ENCODE results near the gene KCNQ1. TPM values are rescaled to one million over a fixed set of nuclear protein-coding genes. Genes with fewer than 3 reads are reported as not detected.

Gene KCNQ1
- total RNA-seq, 2 experiments from 2014 or later = 20.4 to 24.3 TPM

DNA sequence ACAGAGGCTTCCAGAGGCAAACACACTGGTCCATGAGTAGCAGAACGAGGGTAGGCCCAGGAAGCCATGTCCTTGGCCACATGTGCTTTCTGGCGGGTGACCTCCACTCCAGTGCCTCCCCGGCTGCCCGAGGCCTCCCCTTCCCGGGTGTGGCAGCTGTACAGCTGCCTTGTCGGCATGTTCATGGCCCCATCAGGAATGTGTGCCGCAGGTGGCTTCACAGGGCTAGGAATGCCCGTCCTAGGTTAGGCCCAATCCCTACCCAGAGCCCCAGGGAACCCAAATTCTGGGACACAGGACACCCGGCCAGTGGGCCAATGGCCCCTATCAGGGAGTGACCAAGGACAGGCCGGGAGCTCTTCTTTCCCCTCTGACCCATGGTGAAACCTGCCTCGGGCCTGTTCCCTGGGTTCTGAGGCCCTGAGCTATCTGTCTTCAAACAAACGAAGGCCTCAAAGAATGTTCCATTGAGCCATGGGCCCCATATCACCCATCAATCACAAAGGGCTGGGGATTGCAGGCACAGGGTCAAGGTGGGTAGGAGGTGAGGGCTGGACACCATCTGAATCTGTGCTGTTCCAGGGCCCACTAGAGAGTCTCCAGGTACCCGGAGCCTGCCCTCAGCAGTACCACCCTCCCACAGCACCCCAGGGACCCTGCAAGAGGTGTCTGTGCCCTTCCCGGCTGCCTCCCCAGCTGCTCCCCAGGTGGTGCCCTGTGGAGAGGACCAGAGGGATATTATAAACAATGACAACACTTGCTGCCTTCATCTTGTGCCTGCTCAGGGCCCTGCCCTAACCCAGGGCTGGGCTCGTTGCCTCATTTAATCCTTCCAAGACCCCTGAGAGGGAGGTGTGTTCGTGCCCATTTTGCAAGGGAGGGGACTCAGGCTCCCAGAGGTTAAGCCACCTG lies 444.8 kb downstream of the KCNQ1 start:
- H3K27me3 Mint-ChIP-seq = peaks cover 11% of the 10 kb centered on the region
- peak overlapping the region; percentile 41 for H3K27ac Mint-ChIP-seq
- ChIA-PET POLR2A (no interaction called here), CTCF (interaction anchor here (0.5 to 11.3 kb wide), 8 partner anchors 11 to 804 kb away, joined by 3 to 230 read pairs (median 4); no protein-coding TSS in a partner anchor)
- H3K9me3 Mint-ChIP-seq = no peaks in the 10 kb centered on the region
- H3K4me3 Mint-ChIP-seq = no peak overlapping the region
- DNase-seq = no peak
- H3K36me3 Mint-ChIP-seq (ENCODE audit: low read depth) = no peaks in the 10 kb centered on the region
- H3K4me1 Mint-ChIP-seq = peaks cover 34% of the 10 kb centered on the region

DNA sequence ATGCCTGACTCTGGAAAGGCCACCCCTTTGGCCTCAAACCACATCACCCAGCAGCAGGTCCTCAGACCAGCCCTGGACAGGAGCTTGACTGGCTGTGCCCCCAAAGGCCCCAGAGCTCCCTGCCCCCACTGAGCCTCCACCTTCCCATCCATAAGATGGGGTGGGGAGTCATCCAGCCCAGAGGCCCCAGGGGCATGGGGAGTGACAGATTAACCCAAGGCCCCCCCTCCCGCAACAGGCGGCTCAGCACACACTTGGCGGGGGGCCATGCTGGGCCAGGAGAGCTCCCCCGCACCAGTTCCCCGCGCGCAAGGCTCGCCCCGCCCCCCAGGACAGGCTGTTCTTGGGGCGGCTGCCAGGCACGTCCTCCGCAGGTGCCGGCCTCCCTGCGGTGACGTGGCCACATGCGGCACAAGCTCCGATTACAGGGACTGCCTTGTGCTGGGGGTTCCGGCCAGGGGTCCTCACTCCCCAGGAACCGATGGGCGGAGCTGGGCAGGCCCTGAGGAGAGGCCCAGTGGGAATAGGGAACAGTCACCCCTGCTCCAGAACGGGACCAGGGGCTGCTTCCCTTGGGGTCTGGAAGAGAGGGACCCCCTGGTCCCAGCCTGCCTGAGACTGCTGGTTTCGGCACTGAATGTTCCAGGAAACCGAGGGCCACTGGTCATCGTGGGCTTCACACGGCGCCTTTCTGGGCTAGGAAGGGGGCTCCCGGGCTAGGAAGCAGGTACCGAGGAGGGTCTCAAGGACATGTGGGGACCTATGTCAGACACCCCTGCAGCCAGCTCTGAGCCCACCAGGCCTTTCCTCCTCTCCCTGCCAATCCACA lies 445.9 kb downstream of the KCNQ1 start:
- H3K27ac Mint-ChIP-seq = peak overlapping the region; percentile 85
- H3K9me3 Mint-ChIP-seq = no peaks in the 10 kb centered on the region
- H3K27me3 Mint-ChIP-seq = peaks cover 8% of the 10 kb centered on the region
- ChIA-PET CTCF (interaction anchor here (3.8 to 11.3 kb wide), 2 partner anchors 12 to 356 kb away, joined by 30 to 230 read pairs; a partner anchor contains a TSS), POLR2A (no interaction called here)
- H3K36me3 Mint-ChIP-seq (ENCODE audit: low read depth) = no peaks in the 10 kb centered on the region
- H3K4me3 Mint-ChIP-seq = no peak overlapping the region
- DNase-seq = no peak
- H3K4me1 Mint-ChIP-seq = peaks cover 31% of the 10 kb centered on the region

DNA sequence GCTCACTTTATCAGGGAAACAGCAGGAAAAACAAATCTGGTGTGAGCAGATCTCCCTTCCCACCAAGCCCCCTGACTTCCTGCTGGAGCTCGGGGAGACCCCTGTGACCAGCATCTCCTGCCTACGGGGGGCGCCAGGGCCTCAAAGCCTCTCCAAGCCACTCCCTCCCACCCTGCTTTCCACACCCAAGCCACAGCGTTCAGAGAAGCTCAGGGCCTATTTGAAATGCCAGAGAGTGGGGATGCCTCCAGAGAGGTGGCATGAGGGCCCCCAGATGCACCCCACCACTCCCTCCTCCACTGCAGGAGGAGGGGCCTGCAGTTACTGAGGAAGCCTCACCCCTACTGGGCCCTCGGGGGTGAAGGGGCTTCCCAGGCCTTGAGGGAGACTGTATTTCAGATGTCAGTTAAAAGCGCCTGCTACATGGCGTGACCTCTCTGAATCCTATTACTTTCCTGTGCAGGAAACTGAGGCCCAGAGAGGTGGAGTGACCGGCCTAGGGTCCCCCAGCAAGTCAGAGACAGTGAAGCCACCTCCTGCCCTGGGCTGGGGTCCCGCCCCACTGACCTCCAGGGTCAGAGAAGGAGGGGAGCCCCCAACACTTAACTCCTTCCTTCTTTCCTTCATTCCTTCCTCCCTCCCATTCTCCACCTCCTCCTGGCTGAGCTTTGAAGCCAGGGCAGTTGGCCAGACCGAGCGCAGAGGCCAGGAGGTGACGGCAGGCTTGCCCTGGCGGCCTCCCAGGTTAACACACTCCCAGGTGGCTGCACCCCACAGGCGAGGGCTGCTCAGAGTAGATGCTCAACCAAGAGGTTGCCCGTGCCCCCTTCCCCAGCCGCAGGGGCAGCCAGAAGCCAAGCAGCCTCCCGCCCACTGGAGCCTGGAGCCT lies 446.8 kb downstream of the KCNQ1 start:
- Mint-ChIP-seq H3K9me3 (no peaks in the 10 kb centered on the region), H3K4me3 (peak overlapping the region; percentile 80), H3K36me3 (ENCODE audit: low read depth) (no peaks in the 10 kb centered on the region), H3K27me3 (peaks cover 7% of the 10 kb centered on the region), H3K27ac (peak overlapping the region; percentile 85), H3K4me1 (peaks cover 30% of the 10 kb centered on the region)
- no peak for DNase-seq
- POLR2A ChIA-PET = interaction anchor here (0.6 to 1.6 kb wide), 2 partner anchors 11 to 12 kb away, joined by 4 to 6 read pairs; a partner anchor contains a TSS
- CTCF ChIA-PET = interaction anchor here (0.5 to 11.3 kb wide), 20 partner anchors 10 to 586 kb away, joined by 3 to 230 read pairs (median 4); partner anchors contain the start of genes CARS1, PHLDA2 and TSSC4

DNA sequence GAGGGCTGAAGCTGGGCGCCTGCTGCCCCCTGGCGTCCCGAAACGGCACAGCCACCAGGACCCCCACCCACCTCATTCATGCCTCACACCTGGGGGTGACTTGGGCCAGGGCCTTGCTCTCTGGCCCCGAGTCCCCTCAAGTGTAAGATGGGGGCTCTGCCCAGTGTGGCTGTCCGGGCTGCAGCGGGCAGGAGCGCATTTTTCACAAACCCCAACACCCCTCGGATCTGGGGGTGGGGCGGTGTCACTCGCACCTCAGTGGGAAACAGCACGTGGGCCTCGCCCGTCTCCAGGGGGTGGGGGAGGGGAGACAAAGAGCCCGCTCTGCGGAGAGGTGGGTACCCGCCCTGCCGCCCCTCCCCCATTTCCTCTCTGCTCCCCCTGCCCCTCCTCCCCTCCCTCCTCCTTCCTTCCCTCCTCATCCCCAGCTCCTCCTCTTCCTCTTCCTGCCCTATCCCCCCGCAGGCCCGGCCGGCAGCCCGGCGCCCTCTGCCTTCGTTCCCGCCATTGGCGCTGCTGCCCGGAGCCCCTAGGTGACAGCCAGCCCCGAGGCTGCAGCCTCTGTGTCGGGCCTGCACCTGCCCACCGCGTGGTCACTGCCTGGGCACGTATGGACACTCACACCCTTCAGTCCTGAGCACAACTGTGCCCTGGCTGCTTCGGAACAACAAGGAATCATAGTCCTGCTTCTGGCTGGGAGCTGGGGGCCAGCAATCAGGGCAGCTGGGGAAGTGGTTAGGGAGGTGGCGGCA lies 447.6 kb downstream of the KCNQ1 start:
- Mint-ChIP-seq H3K4me3 (peak overlapping the region; percentile 80), H3K4me1 (peaks cover 26% of the 10 kb centered on the region), H3K36me3 (ENCODE audit: low read depth) (no peaks in the 10 kb centered on the region), H3K27me3 (peaks cover under 1% of the 10 kb centered on the region), H3K27ac (peak overlapping the region; percentile 85), H3K9me3 (no peaks in the 10 kb centered on the region)
- POLR2A ChIA-PET = interaction anchor here (0.6 to 1.6 kb wide), 3 partner anchors 10 to 11 kb away, joined by 3 to 6 read pairs (median 4); a partner anchor contains a TSS
- peak; percentile 84 for DNase-seq
- CTCF ChIA-PET = interaction anchor here (0.5 to 11.3 kb wide), 35 partner anchors 8 to 1009 kb away, joined by 3 to 230 read pairs (median 4); partner anchors contain the start of genes CARS1, PHLDA2 and TSSC4

DNA sequence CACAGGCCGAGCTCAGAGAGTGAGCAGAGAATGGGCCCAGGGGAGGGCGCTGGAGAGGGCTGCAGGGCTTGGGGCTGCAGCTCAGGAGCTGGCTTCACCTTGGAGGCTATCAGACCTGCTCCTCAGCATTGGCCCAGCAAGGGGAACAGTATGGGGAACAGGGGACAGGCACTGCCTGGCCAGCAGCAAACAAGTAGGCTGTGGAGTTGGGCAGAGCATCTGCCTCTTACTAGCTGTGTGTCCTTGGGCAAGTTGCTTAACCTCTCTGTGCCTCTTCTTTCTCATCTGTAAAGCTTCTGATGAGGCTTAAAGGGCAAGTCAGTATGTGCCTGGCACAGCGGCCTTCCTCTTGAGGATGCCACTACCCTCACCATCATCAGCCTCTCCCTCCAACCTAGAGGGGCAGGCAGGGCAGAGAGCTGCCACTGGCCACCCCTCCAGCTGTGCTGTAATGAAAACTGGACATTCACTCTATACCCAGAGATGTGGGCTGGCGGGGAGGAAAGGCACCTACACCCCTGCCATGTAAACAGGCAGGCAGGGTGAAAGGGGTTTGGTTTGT lies 448.2 kb downstream of the KCNQ1 start:
- H3K4me3 Mint-ChIP-seq = peak overlapping the region; percentile 80
- ChIA-PET POLR2A (interaction anchor here (0.6 to 1.6 kb wide), 2 partner anchors 9 to 11 kb away, joined by 3 to 4 read pairs; a partner anchor contains a TSS), CTCF (interaction anchor here (0.7 to 11.3 kb wide), 30 partner anchors 9 to 1009 kb away, joined by 3 to 230 read pairs (median 4); partner anchors contain the start of genes CARS1, PHLDA2 and TSSC4)
- DNase-seq = peak; percentile 56
- no peaks in the 10 kb centered on the region for H3K9me3 Mint-ChIP-seq
- H3K27me3 Mint-ChIP-seq = no peaks in the 10 kb centered on the region
- peaks cover 30% of the 10 kb centered on the region for H3K4me1 Mint-ChIP-seq
- no peaks in the 10 kb centered on the region for H3K36me3 Mint-ChIP-seq (ENCODE audit: low read depth)
- peak overlapping the region; percentile 85 for H3K27ac Mint-ChIP-seq

DNA sequence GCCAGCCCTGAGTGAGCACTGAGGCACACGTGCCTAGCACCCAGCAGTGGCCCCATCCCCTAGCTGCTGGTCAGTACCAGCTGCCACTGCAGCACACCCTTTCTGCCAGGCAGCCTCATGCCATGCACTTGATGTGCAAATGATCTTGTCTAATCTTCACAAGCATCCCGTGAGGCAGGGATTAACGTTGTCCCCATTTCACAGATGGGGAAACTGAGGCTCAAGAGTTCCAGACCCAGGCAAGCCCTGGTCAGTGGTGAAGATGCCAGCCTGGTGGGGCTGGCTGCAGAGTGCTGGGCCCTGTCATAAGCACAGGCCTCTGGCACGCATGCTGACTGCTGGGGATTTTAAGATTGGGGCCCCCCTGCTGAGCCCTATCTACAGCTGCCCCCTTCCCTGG lies 449.1 kb downstream of the KCNQ1 start:
- Mint-ChIP-seq H3K4me3 (peak overlapping the region; percentile 15), H3K27ac (peak overlapping the region; percentile 44), H3K9me3 (no peaks in the 10 kb centered on the region), H3K27me3 (no peaks in the 10 kb centered on the region), H3K4me1 (peaks cover 36% of the 10 kb centered on the region), H3K36me3 (ENCODE audit: low read depth) (no peaks in the 10 kb centered on the region)
- no peak for DNase-seq
- ChIA-PET POLR2A (no interaction called here), CTCF (interaction anchor here (1.7 to 11.3 kb wide), 5 partner anchors 9 to 474 kb away, joined by 8 to 230 read pairs (median 15); partner anchors contain the start of gene PHLDA2)

DNA sequence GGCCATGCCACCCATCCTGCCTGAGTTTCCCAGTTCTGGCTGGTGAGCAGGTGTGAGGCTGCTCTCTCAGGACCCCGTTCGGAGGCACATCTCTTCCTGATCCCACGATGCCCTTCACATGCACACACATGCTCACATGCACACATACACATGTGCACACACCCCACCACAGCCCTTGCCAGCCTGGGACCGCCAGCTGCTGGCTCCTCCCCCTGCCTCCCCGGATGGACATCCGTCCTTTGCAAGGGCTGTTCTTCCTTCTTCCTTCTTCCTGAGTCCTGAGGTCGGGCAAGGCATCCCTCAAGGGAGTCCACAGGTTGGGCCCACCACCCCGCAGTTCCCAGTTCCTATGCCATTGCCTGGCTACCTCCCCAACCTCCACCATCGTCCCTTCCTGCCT lies 451.2 kb downstream of the KCNQ1 start:
- Mint-ChIP-seq H3K27me3 (no peaks in the 10 kb centered on the region), H3K4me3 (no peak overlapping the region), H3K4me1 (peaks cover 52% of the 10 kb centered on the region), H3K9me3 (no peaks in the 10 kb centered on the region), H3K36me3 (ENCODE audit: low read depth) (no peaks in the 10 kb centered on the region), H3K27ac (no peak overlapping the region)
- ChIA-PET POLR2A (no interaction called here), CTCF (interaction anchor here (1.3 to 1.5 kb wide), 5 partner anchors 26 to 475 kb away, joined by 3 to 5 read pairs (median 4); no protein-coding TSS in a partner anchor)
- no peak for DNase-seq

DNA sequence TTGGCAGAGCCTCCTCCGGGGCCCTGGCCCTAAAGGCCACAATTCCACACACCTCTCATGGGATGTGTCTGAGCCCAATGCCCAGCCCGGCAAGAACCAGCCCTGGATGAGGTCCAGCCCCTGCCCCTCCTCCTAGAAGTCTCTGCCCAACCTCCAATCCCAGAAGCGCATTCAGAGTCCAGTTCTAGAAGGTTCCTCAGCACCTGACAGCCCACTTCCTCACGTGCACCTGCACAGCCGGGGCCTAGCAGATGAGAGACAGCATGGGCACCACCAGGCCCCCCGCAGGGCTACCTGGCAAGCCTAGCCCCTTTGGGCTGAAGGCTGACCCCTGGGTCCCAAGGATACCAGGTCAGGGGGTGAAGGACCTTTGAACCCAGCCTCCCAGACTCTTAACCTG lies 452.2 kb downstream of the KCNQ1 start:
- Mint-ChIP-seq H3K4me3 (no peak overlapping the region), H3K4me1 (peaks cover 50% of the 10 kb centered on the region), H3K27ac (peak overlapping the region; percentile 5), H3K9me3 (no peaks in the 10 kb centered on the region), H3K27me3 (no peaks in the 10 kb centered on the region), H3K36me3 (ENCODE audit: low read depth) (no peaks in the 10 kb centered on the region)
- no peak for DNase-seq
- ChIA-PET POLR2A (no interaction called here), CTCF (interaction anchor here (1.4 kb wide), 1 partner anchor 25 kb away, joined by 3 read pairs; no protein-coding TSS in a partner anchor)

DNA sequence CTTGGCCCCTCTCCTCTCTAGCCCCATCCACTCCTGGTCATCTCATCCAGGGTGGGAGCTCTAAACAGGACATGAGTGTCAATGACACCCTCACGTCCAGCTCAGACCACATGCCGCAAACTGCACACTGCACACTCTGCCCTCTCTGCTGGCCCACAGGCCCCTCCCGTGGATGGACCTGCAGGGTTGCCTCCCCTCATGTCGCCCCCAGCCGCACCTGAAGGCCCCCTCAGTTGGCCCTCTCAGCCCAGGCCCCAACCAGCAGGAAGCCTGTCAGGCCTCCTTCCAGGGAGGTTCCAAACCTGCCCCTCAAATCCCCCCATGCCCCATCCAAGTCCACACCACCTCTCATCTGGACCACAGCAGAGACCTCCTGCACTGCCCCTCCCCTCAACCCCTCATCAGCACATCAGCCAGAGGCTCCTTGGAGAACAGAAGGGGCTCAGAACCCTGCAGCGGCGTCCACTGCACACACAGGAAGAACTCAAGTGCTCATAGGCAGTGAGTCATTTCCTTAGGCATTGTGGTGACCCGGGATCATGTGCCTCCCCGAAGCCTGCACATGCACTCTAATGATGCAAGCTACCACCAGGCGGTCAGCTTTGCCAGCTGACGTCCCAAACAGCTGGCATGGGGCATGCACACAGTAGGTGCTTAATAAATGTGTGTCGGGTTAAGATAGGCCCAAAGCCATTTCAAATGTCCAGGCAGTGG lies 453.7 kb downstream of the KCNQ1 start:
- peak overlapping the region; percentile 96 for H3K27ac Mint-ChIP-seq
- H3K9me3 Mint-ChIP-seq = no peaks in the 10 kb centered on the region
- DNase-seq = peak; percentile 65
- peaks cover 48% of the 10 kb centered on the region for H3K4me1 Mint-ChIP-seq
- ChIA-PET CTCF (interaction anchor here (0.9 to 1.7 kb wide), 2 partner anchors 11 to 366 kb away, joined by 3 to 7 read pairs; no protein-coding TSS in a partner anchor), POLR2A (interaction anchor here (0.6 kb wide), 1 partner anchor 31 kb away, joined by 7 read pairs; no protein-coding TSS in a partner anchor)
- no peaks in the 10 kb centered on the region for H3K36me3 Mint-ChIP-seq (ENCODE audit: low read depth)
- no peaks in the 10 kb centered on the region for H3K27me3 Mint-ChIP-seq
- peak overlapping the region; percentile 65 for H3K4me3 Mint-ChIP-seq

All from activated CD4-positive, alpha-beta T cell treated with anti-CD3 and anti-CD28 coated beads, Interleukin-2, amount 10 ng/mL, durations not matched to agents 7 days and 5 days (primary cell).